BJ (cell line): ENCODE measurements around the gene UGP2. TPM values are rescaled to one million over a fixed set of nuclear protein-coding genes. Genes with fewer than 3 reads are reported as not detected.

ENCODE experiments used
- CTCF ChIA-PET: fragments of 350-600 bp; formaldehyde crosslinking; extraction: SDS; loops from one replicate; lab custom pipeline; 2021; ENCODE audit warnings: antibody characterized with exemption, inconsistent platforms; lab: Yijun Ruan, JAX
- POLR2A ChIA-PET: fragments of 300-600 bp; sonication (Branson Sonifier 250); formaldehyde crosslinking; extraction: SDS; loops from one replicate; lab custom pipeline; 2021; ENCODE audit warnings: antibody characterized with exemption; lab: Charles Lee
- DNase-seq: peaks from one replicate; pipeline ENCODE4 v3.0.0-alpha.2; 2011; ENCODE audit warnings: low read depth
- H3K27me3 ChIP-seq: 2 replicates; pipeline ENCODE4 v1.6.0; 2011; ENCODE audit warnings: low read length; ENCODE audit not compliant: control insufficient read depth, insufficient read depth
- H3K36me3 ChIP-seq: 2 replicates; pipeline ENCODE4 v1.5.1; 2011; ENCODE audit warnings: low read length; ENCODE audit not compliant: control insufficient read depth, insufficient read depth
- H3K4me3 ChIP-seq: 2 replicates; pipeline ENCODE4 v1.5.1; 2011; ENCODE audit warnings: low read depth, mild to moderate bottlenecking, control low read depth, low read length
- polyA plus RNA-seq: library from polyadenylated mRNA; depleted of rRNA; stranded (reverse); fragments of >200 nt; gene quantifications from 2 replicates; pipeline ENCODE4 v1.2.3, GENCODE V29; 2011
- TF ChIP-seq, protein P1 (sequence below): IDR thresholded peaks from 2 replicates; pipeline ENCODE4 v1.5.1; 2011; ENCODE audit warnings: low read depth, mild to moderate bottlenecking, control low read depth, inconsistent platforms, low read length, moderate library complexity; ENCODE audit not compliant: insufficient read depth

UGP2 gene
- polyA plus RNA-seq, 1 experiment = 53.6 TPM

DNA sequence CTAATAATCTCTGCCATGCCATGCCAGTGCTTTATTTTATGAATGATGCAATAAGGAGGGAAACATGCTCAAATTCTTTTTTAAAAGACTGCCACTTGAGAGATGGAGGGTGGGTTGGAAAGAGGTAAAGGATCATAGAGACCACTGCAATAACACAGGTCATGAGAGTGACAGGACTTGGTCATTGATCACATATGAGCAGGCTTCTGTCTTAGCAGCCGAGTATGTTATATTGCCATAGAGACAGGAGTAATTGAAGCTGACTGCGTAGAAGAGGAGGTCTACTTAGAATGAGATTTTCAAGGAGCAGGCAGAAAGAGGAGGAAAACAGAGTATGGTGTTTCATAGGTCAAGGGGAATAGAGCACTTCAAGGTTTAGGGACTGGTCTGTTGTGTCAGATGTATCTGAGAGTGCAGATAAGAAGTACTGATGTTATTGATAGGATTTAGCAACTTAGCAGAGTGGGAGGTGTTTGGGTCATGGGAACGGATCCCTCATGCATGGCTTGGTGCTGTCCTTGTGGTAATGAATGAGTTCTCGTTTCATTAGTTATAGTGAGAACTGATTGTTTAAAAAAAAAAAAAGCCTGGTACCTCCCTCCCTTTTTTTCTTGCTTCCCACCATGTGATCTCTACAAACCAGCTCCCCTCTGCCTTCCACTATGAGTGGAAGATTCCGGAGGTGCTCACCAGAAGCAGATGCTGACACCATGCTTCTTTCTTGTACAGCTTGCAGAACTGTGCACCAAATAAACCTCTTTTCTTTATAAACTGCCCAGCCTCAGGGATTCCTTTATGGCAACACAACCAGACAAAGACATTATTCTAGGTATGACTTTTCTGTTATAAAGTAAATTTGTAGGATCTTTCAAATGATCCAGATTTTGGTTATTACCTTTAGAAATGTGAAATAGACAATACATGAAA, 32.8 kb downstream of the UGP2 start:
- peaks cover 4% of the 10 kb centered on the region for H3K36me3 ChIP-seq
- TF ChIP-seq, protein P1, sequence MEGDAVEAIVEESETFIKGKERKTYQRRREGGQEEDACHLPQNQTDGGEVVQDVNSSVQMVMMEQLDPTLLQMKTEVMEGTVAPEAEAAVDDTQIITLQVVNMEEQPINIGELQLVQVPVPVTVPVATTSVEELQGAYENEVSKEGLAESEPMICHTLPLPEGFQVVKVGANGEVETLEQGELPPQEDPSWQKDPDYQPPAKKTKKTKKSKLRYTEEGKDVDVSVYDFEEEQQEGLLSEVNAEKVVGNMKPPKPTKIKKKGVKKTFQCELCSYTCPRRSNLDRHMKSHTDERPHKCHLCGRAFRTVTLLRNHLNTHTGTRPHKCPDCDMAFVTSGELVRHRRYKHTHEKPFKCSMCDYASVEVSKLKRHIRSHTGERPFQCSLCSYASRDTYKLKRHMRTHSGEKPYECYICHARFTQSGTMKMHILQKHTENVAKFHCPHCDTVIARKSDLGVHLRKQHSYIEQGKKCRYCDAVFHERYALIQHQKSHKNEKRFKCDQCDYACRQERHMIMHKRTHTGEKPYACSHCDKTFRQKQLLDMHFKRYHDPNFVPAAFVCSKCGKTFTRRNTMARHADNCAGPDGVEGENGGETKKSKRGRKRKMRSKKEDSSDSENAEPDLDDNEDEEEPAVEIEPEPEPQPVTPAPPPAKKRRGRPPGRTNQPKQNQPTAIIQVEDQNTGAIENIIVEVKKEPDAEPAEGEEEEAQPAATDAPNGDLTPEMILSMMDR = no peak
- no peak for DNase-seq
- ChIA-PET POLR2A (no interaction called here), CTCF (interaction anchor here (0.6 to 0.9 kb wide), 4 partner anchors 11 to 1207 kb away, joined by 3 to 4 read pairs (median 4); no protein-coding TSS in a partner anchor)
- no peak overlapping the region for H3K4me3 ChIP-seq
- H3K27me3 ChIP-seq = no peaks in the 10 kb centered on the region

DNA sequence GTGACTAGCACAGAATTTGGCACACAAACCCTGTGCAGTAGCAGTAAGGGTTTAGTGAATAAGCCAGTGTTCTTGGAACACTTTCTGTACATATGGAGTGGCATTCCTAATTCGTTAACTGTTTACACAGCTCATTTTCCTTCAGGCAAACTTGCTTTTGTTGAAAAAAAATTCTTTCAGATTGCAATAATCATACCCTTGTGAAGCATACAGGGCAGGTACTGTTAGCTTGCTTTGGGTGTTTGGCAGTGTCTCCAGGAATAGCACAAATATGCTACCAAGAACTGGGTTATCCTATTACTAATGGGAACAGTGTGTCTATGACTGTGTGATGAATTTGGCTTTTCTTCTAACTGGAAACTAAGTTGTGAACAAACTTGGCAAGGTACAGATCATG, 33.4 kb downstream of the UGP2 start:
- ChIA-PET POLR2A (no interaction called here), CTCF (interaction anchor here (0.6 kb wide), 1 partner anchor 1208 kb away, joined by 3 read pairs; no protein-coding TSS in a partner anchor)
- Histone ChIP-seq H3K36me3 (peaks cover 4% of the 10 kb centered on the region), H3K27me3 (no peaks in the 10 kb centered on the region), H3K4me3 (no peak overlapping the region)
- no peak for DNase-seq
- TF ChIP-seq, protein P1 = no peak

DNA sequence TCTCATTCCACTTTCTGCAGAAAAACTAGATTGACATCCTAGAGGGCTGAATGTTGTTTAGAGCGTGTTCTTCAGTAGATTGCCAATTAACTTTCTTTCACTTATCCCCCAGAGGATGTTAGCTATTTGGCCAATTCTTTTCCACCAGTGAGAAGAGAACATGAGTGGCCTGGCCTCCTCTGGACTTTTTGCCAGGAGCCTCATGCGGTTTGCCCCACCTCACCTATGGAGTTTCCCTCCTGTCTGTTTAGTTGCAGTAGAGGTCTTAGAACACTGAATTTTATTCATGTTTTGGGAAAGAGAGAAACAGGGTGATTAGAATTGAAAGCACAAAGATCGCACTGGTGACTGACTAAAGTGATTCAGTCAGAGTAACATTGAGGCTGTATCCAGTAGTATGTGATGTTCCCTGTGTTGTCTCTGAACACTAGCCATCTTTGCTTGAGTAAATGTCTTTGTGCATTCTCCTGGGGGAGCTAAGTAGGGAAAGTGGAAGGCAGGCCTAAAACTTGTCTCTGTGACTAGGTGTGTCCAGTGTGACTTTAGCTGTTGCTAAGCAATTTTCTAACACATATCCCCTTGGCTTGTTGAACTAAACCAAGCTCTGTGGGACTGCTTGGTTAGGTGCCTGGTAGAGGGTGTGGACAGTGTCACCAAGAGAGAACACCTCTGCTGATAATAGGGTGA, 34.0 kb downstream of the UGP2 start:
- Histone ChIP-seq H3K36me3 (peaks cover 6% of the 10 kb centered on the region), H3K4me3 (no peak overlapping the region), H3K27me3 (no peaks in the 10 kb centered on the region)
- ChIA-PET CTCF (interaction anchor here (1.1 to 2.9 kb wide), 3 partner anchors 9 to 177 kb away, joined by 3 to 9 read pairs (median 4); no protein-coding TSS in a partner anchor), POLR2A (no interaction called here)
- no peak for DNase-seq
- TF ChIP-seq, protein P1 = no peak

DNA sequence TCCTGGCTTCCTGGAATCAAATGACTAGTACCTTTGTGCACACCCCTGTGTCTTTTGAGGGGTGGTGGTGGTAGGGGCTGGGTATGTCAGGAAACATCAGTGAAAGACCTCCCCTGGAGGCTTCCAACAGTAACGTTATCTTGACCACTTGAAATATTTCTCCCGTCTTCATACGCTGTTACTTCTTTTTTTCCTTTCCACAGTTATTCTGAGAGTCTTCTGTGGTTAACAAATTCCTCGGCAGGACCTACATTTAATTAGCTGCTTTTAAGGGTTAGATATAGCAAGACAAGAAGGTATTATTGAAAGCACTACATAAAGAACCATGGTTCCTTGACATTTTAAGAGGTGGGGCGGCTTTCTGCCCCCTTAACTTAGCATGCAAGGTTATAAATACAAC, 34.6 kb downstream of the UGP2 start:
- H3K36me3 ChIP-seq = peaks cover 7% of the 10 kb centered on the region
- TF ChIP-seq, protein P1 = no peak
- no peaks in the 10 kb centered on the region for H3K27me3 ChIP-seq
- no peak for DNase-seq
- CTCF ChIA-PET = interaction anchor here (1.1 to 2.9 kb wide), 3 partner anchors 9 to 178 kb away, joined by 3 to 9 read pairs (median 4); no protein-coding TSS in a partner anchor
- POLR2A ChIA-PET = no interaction called here
- no peak overlapping the region for H3K4me3 ChIP-seq

DNA sequence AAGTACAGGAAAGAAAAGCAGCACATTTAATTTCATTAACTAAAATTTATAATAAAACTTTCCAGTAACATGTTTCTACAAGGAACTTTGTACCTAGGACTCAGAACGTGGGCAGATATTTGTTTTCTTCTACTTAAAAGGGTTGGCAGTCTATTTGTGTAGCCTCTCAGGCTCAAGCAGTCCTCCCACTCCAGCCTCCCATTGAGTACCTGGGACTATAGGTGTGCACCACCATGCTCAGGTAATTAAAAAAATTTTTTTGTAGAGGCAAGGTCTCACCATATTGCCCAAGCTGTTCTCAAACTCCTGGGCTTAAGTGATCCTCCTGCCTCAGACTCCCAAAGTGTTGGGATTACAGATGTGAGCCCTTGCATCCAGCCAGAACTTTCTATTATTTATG, 36.8 kb downstream of the UGP2 start:
- CTCF ChIA-PET = interaction anchor here (1.8 kb wide), 1 partner anchor 10 kb away, joined by 4 read pairs; no protein-coding TSS in a partner anchor

More for the DNA sequence above, 36.8 kb downstream of the UGP2 start:
- Histone ChIP-seq H3K36me3 (peaks cover 9% of the 10 kb centered on the region), H3K4me3 (no peak overlapping the region), H3K27me3 (no peaks in the 10 kb centered on the region)
- TF ChIP-seq, protein P1 = no peak
- POLR2A ChIA-PET = no interaction called here
- DNase-seq = no peak
